Psoas muscle (tissue), 8 donors: ENCODE measurements around the gene STRADB. TPM values are rescaled to one million over a fixed set of nuclear protein-coding genes. Genes with fewer than 3 reads are reported as not detected.

Experiments used
- ATAC-seq, 4 donors: fragments of 200-7000 bp; cut with Tn5 transposase; one replicate each; pipeline ENCODE4 v1.9.1; 2020; ENCODE audit warnings: moderate library complexity in 3 of 4, mild to moderate bottlenecking in 2 of 4
- DNase-seq, 2 donors: peaks; one replicate each; pipeline ENCODE4 v3.0.0-alpha.2; 2020
- H3K27ac ChIP-seq: fragments of 200-600 bp; one replicate; pipeline ENCODE4 v1.8.0; 2022
- H3K27me3 ChIP-seq, 3 donors: fragments of 200-600 bp in 1 of 3; one replicate each; pipeline versions ENCODE4 v1.6.1 to v1.8.0; 2013 to 2022; ENCODE audit warnings: low read length in 2 of 3, mild to moderate bottlenecking in 2 of 3, moderate library complexity in 1 of 3; ENCODE audit not compliant: insufficient read depth in 3 of 3
- H3K36me3 ChIP-seq, 2 donors: fragments of 200-600 bp in 1 of 2; one replicate each; pipeline versions ENCODE4 v1.6.1 to v1.8.0; 2013 to 2022; ENCODE audit warnings: low read depth in 1 of 2, mild to moderate bottlenecking in 1 of 2, moderate library complexity in 1 of 2; ENCODE audit not compliant: insufficient read depth in 1 of 2
- H3K4me1 ChIP-seq: fragments of 200-600 bp; one replicate; pipeline ENCODE4 v1.8.0; 2022
- H3K4me3 ChIP-seq: fragments of 200-600 bp; one replicate; pipeline ENCODE4 v1.8.0; 2022; ENCODE audit warnings: mild to moderate bottlenecking
- H3K9me3 ChIP-seq: fragments of 200-600 bp; one replicate; pipeline ENCODE4 v1.8.0; 2022
- CTCF ChIP-seq: fragments of 200-600 bp; IDR thresholded peaks from one replicate; pipeline ENCODE4 v1.8.0; 2022; ENCODE audit warnings: antibody characterized with exemption
- WGBS, 3 donors: extraction: QIAGEN DNeasy Blood & Tissue Kit; methylation state at CpG; one replicate each; pipeline versions ENCODE4 v1.1.6 to v1.1.7; 2013; 5-methylcytosine and 5-hydroxymethylcytosine counted together
- intact Hi-C, 2 donors: fragments of 100-400 bp; cut with DNase I; formaldehyde crosslinking; loops; one replicate each; pipeline versions ENCODE4 v1.11.0 to v1.14.2; 2022
- polyA plus RNA-seq, 3 donors: library from polyadenylated mRNA; stranded (reverse); fragments of 200-250 nt; gene quantifications; one replicate each; pipeline ENCODE4 v1.2.3, GENCODE V29; 2013
- total RNA-seq, 4 donors: library from RNA; stranded (reverse); fragmentation: NEBNext Ultra II Directional in 2 of 4; extraction: Animal tissue kit (Norgen Biotek cat#: 25700) in 2 of 4; gene quantifications; one replicate each; pipeline versions ENCODE4 v1.2.1 to v1.2.4, GENCODE V29; 2021 to 2023
- donor health status: healthy with polysubstance abuse.
- donor health status: DM: no; HTN: no; CAD: no; lungs with moderate emphysema.
- donor health status: Bipolar disorder and iron deficiency.
- donor health status: healthy.
- donor health status: DM: yes; HTN: yes; CAD: no.
- donor health status: DM: no; HTN: no; CAD: no.
- donor health status: DM: no; HTN: no; CAD: no.
- donor health status: DM: yes; HTN: yes; CAD: no.

The STRADB gene
- total and polyA plus RNA-seq, 7 donors, result 48.5 to 175 (median 79.7) TPM

GRCh38 chr2:201523506-201523905 is 72.0 kb downstream of the STRADB start:
- Histone ChIP-seq H3K27me3 (no peaks in the 10 kb centered on the region), H3K27ac (no peak overlapping the region), H3K4me1 (no peaks in the 10 kb centered on the region), H3K4me3 (no peak overlapping the region), H3K36me3 (no peaks in the 10 kb centered on the region), H3K9me3 (peaks cover 7% of the 10 kb centered on the region)
- TF ChIP-seq CTCF, result no peak
- ATAC-seq (no peak), DNase-seq (no peak)
- intact Hi-C loops, result no loop called here
- WGBS, 3 donors, result 0 to 50% (median 0%) methylated on average over 1 of the region's 1 CpG

Other genes with a start within 250 kb of the STRADB start
- 1 to 10 TPM; 2.3 to 3.5 (median 3.0) TPM for gene CASP8, start 191.2 kb upstream of the STRADB start, total RNA-seq
- 1 to 10 TPM in 2 of 3 donors, under 1 TPM in 1; 0.87 to 1.3 (median 1.2) TPM for gene CASP8, start 191.2 kb upstream of the STRADB start, polyA plus RNA-seq
- 1 to 10 TPM; 1.7 to 4.3 (median 1.8) TPM for gene FLACC1, start 94.4 kb upstream of the STRADB start, total RNA-seq
- gene FLACC1, start 94.4 kb upstream of the STRADB start, polyA plus RNA-seq, result 1 to 10 TPM in 1 of 3 donors, under 1 TPM in 2; 0.55 to 3.8 (median 0.82) TPM
- gene TRAK2, start 282 bp upstream of the STRADB start, total RNA-seq, result 10 to 100 TPM; 17.6 to 53.0 (median 36.5) TPM
- 10 to 100 TPM in 2 of 3 donors, 1 to 10 TPM in 1; 9.8 to 23.4 (median 21.1) TPM for gene TRAK2, start 282 bp upstream of the STRADB start, polyA plus RNA-seq
- gene TMEM237, start 191.8 kb downstream of the STRADB start, total RNA-seq, result 10 to 100 TPM in 3 of 4 donors, 1 to 10 TPM in 1; 9.7 to 19.5 (median 15.8) TPM
- gene TMEM237, start 191.8 kb downstream of the STRADB start, polyA plus RNA-seq, result 10 to 100 TPM in 2 of 3 donors, 1 to 10 TPM in 1; 7.0 to 13.9 (median 11.6) TPM
- under 1 TPM in 2 of 4 donors, not detected in 2; 0.17 to 0.34 TPM for gene MPP4, start 246.9 kb downstream of the STRADB start, total RNA-seq
- under 1 TPM; 0.06 to 0.25 (median 0.06) TPM for gene MPP4, start 246.9 kb downstream of the STRADB start, polyA plus RNA-seq